ENCODE results near the gene POU3F2.

The POU3F2 gene

DNA sequence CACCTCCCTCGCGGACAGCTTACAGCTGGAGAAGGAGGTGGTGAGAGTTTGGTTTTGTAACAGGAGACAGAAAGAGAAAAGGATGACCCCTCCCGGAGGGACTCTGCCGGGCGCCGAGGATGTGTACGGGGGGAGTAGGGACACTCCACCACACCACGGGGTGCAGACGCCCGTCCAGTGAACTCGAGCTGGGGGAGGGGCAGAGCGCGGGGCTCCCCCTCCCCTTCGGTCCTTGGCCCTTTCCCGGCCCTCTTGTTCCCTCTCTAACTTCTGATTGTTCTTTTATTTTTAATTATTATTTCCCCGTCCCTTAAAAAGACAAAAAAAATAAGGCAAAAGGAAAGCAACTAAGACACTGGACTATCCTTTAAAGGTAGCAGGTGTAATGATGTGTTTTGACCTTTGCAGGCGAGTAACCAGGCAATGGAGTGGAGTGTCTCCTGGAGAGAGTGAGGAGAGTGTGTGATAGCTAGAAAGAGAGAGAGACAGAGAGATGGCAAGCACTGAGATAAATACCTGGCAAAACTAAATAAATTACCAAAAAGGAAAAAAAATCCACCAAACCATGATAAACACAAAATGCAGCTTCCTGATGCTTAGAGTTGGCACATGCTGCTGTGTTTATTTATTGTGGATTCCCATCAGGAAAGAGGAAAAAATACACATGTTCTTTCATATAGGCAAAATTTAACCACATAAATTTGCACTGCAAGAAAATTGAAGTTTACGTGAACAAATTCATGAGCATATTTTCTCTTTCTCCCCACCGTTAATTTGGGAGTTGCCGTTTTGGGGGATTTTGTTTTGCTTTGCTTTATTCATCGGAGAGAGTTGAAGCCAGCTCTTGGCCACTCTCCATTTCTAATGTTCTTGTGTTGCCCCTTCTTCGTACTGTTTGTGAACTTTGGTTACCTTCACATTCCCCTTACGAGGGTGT is 1.9 kb downstream of the POU3F2 start:
- no peak for DNase-seq (ENCODE audit: low read depth)
- TF ChIP-seq, protein P1, sequence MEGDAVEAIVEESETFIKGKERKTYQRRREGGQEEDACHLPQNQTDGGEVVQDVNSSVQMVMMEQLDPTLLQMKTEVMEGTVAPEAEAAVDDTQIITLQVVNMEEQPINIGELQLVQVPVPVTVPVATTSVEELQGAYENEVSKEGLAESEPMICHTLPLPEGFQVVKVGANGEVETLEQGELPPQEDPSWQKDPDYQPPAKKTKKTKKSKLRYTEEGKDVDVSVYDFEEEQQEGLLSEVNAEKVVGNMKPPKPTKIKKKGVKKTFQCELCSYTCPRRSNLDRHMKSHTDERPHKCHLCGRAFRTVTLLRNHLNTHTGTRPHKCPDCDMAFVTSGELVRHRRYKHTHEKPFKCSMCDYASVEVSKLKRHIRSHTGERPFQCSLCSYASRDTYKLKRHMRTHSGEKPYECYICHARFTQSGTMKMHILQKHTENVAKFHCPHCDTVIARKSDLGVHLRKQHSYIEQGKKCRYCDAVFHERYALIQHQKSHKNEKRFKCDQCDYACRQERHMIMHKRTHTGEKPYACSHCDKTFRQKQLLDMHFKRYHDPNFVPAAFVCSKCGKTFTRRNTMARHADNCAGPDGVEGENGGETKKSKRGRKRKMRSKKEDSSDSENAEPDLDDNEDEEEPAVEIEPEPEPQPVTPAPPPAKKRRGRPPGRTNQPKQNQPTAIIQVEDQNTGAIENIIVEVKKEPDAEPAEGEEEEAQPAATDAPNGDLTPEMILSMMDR (IDR thresholded peaks at IDR 0.05; ENCODE audit: control insufficient read depth, insufficient read depth, low read depth, low read length, missing control alignments), result no peak
- H3K4me3 ChIP-seq (ENCODE audit: control insufficient read depth, low read depth, low read length), result no peak overlapping the region

DNA sequence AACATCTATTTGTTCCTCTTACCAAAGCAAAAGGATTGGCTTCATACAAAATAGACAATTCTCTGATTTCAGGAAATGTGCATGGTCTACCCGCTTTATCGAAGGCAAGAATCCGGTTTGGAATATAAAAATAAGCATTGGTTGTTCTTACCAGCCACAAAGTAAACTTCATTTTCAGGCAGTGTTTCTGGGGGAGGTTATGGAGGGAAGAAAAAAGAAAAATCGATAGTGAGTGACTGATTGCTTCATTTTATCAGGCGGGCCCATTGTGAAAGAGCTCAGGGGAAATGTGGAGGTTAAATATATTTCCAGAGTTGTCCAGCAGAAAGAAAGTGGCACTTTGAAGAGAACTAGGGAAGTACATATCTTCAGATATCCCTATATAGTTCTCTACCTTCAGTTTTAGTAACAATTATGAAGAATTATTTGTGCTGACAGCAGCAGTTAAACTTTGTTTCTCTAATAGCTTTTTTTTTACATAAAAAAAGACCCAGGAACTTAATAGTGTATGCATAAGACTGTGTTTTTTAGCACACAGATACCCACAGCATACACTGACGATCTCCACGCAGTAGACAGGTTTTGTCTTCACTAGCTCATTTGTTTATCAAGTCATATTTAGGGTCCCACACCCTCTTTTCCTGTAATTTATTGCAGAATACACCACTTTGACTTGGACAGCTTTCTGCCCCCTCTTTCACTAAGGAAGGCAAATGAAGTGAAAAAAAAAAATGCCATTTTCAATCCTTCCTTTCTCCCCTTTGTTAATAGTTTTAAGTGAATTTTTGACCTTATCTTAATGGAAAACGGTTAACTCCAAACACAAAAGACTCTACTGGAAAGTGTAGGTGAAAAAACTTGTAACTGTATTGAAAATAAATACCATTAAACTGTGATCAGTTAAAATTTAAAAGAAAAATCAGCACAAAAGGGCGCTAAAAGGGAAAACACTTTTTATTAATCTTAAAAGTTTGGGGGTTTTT is 2.9 kb downstream of the POU3F2 start:
- DNase-seq (ENCODE audit: low read depth), result no peak
- TF ChIP-seq, protein P1 (IDR thresholded peaks at IDR 0.05; ENCODE audit: control insufficient read depth, insufficient read depth, low read depth, low read length, missing control alignments), result no peak
- no peak overlapping the region for H3K4me3 ChIP-seq (ENCODE audit: control insufficient read depth, low read depth, low read length)

DNA sequence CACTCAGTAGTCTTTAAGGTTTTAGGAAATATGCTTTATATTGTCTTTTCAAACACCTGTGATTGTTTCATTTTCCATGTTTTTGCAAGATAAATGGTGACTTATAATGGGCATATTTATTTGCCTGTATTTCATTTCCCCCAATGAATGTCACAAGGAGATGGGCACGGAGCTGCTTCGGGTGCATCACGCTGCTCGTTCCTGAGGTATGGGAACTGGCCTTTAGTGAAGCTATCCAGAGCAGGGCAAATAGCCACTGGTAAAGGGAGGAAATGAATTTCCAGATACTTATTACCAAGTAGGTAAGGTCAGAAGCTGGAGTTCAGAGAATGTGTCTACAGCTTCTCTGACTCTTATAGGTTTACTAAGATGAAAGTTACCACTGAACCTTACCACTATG is 3.7 kb downstream of the POU3F2 start:
- TF ChIP-seq, protein P1 (IDR thresholded peaks at IDR 0.05; ENCODE audit: control insufficient read depth, insufficient read depth, low read depth, low read length, missing control alignments), result no peak
- H3K4me3 ChIP-seq (ENCODE audit: control insufficient read depth, low read depth, low read length), result no peak overlapping the region
- no peak for DNase-seq (ENCODE audit: low read depth)

DNA sequence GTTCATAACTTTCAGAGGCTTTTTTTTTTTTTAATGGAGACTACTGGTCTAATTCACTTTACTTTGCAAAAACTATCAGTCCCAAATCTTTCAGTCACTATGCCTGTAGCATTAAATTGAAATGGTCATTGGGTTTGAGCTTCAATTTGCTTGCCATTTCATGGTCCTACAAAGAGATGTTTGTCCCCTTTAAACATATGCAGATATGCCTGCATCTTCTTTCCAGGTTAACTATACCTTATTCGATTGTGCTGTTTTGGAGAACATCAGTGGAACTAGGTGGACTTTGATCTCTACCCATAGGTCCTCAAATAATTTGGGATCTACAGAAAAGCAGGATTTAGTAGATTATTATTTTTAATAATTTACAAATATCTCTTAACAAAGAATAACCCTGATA is 4.6 kb downstream of the POU3F2 start:
- DNase-seq (ENCODE audit: low read depth), result no peak
- TF ChIP-seq, protein P1 (IDR thresholded peaks at IDR 0.05; ENCODE audit: control insufficient read depth, insufficient read depth, low read depth, low read length, missing control alignments), result no peak
- no peak overlapping the region for H3K4me3 ChIP-seq (ENCODE audit: control insufficient read depth, low read depth, low read length)

DNA sequence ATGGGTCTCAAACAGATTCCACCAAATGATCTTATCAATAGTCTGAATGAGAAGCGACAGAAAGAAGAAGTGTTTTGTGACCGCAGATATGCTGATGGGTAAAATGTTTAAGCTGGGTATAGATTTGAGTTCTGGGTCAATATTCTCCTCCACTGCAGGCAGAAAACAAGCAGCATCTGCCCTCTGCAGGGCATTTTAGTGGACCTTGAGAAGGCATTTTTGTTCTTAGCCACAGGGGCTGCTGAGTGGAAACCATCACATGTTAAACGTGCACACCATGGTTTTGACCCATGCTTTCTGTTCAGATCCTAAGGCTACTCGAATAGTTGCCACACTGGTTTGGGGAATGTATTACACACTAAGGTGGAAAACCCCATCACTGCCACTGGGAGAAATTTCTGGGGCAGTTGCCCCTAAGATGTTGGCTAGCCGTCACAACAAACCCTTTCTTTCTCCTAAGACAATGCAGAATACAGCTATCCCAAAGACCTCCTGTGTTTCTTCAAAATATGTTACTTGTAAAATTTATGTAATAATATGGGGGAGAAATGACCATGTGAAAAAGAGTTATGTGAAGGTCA is 5.5 kb downstream of the POU3F2 start:
- TF ChIP-seq, protein P1 (IDR thresholded peaks at IDR 0.05; ENCODE audit: control insufficient read depth, insufficient read depth, low read depth, low read length, missing control alignments), result peak; percentile 48
- DNase-seq (ENCODE audit: low read depth), result no peak
- no peak overlapping the region for H3K4me3 ChIP-seq (ENCODE audit: control insufficient read depth, low read depth, low read length)

DNA sequence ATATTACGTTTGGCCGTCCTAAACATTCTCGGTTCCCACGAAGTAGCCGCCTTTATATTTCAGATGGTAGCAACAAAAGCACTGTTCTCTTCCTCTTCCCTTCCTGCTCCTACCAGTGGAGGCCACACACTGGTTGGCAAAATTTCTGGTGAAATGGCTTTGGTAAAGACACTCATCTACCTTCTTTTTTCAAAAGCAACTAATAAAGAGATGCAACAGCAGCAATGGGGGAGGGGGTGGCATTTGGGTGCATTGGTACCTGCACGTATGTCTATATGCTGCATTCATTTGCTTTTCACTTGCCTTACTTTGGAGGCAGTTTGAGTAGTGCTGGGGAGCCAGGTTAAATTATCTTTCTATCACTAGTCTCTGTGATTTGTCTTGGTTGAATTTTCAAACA is 6.0 kb downstream of the POU3F2 start:
- TF ChIP-seq, protein P1 (IDR thresholded peaks at IDR 0.05; ENCODE audit: control insufficient read depth, insufficient read depth, low read depth, low read length, missing control alignments), result no peak
- no peak for DNase-seq (ENCODE audit: low read depth)
- H3K4me3 ChIP-seq (ENCODE audit: control insufficient read depth, low read depth, low read length), result no peak overlapping the region
